Stimulated activated CD8-positive, alpha-beta memory T cell treated with anti-CD3 and anti-CD28 coated beads, Interleukin-4, amount 100 ng/mL, for 48 hours (primary cell): ENCODE data around the gene TEX53.

ENCODE experiments used
- DNase-seq: peaks from one replicate; pipeline ENCODE4 v3.0.0-alpha.2; 2020

Gene TEX53

GRCh38 chr9:114633438-114634089 lies 24.0 kb downstream of the TEX53 start:
- DNase-seq: no peak

GRCh38 chr9:114631166-114631565 lies 26.4 kb downstream of the TEX53 start:
- no peak for DNase-seq

GRCh38 chr9:114629563-114630090 lies 28.0 kb downstream of the TEX53 start:
- DNase-seq: no peak

GRCh38 chr9:114627553-114627952 lies 30.1 kb downstream of the TEX53 start:
- DNase-seq: no peak

- DNase-seq: no peak
Observed at GRCh38 chr9:114626415-114627020, 31.1 kb downstream of the TEX53 start.

- DNase-seq: no peak
Observed at GRCh38 chr9:114624677-114625076, 32.9 kb downstream of the TEX53 start.

GRCh38 chr9:114621975-114622609 lies 35.5 kb downstream of the TEX53 start:
- no peak for DNase-seq

GRCh38 chr9:114621561-114621960 lies 36.0 kb downstream of the TEX53 start:
- DNase-seq: no peak

GRCh38 chr9:114619191-114619761 lies 38.3 kb downstream of the TEX53 start:
- no peak for DNase-seq

- no peak for DNase-seq
Observed at GRCh38 chr9:114616684-114617520, 40.7 kb downstream of the TEX53 start.

- DNase-seq: no peak
Observed at GRCh38 chr9:114614373-114614772, 43.2 kb downstream of the TEX53 start.

GRCh38 chr9:114613919-114614318 lies 43.7 kb downstream of the TEX53 start:
- DNase-seq: no peak

GRCh38 chr9:114613087-114613486 lies 44.5 kb downstream of the TEX53 start:
- no peak for DNase-seq

GRCh38 chr9:114612272-114612923 lies 45.2 kb downstream of the TEX53 start:
- no peak for DNase-seq

GRCh38 chr9:114611516-114612271 lies 45.9 kb downstream of the TEX53 start:
- DNase-seq: peak; percentile 57

- no peak for DNase-seq
Observed at GRCh38 chr9:114608525-114608796, 49.1 kb downstream of the TEX53 start.

GRCh38 chr9:114607671-114608524 lies 49.7 kb downstream of the TEX53 start:
- DNase-seq: no peak

- no peak for DNase-seq
Observed at GRCh38 chr9:114606597-114607207, 50.9 kb downstream of the TEX53 start.
